Stimulated activated effector memory CD8-positive, alpha-beta T cell treated with anti-CD3 and anti-CD28 coated beads, Interleukin-12 subunit alpha, Interleukin-12 subunit beta, amount 100 ng/mL, for 72 hours (primary cell): Measurements from ENCODE around the gene SRC.

Experiments
- ATAC-seq: fragments of 150-1000 bp; cut with Tn5 transposase; 2 replicates; pipeline ENCODE4 v1.10.0; 2021
- DNase-seq, 2 donors: peaks; one replicate each; pipeline ENCODE4 v3.0.0; 2021 to 2022; ENCODE audit warnings: low spot score in 2 of 2
- H3K27ac Mint-ChIP-seq: one replicate; pipeline ENCODE4 v1.8.0; 2022; ENCODE audit warnings: mild to moderate bottlenecking, mixed read lengths
- H3K36me3 Mint-ChIP-seq: one replicate; pipeline ENCODE4 v1.8.0; 2022; ENCODE audit warnings: mild to moderate bottlenecking, mixed read lengths
- H3K4me1 Mint-ChIP-seq: one replicate; pipeline ENCODE4 v1.8.0; 2022; ENCODE audit warnings: mixed read lengths
- H3K4me3 Mint-ChIP-seq: one replicate; pipeline ENCODE4 v1.8.0; 2022; ENCODE audit warnings: mild to moderate bottlenecking, mixed read lengths
- H3K9me3 Mint-ChIP-seq: one replicate; pipeline ENCODE4 v1.8.0; 2022; ENCODE audit warnings: mixed read lengths

Gene SRC

GRCh38 chr20:37417617-37418467 is 71.9 kb downstream of the SRC start:
- DNase-seq = no peak
- ATAC-seq = no peak
- H3K4me3 Mint-ChIP-seq = no peak overlapping the region
- H3K27ac Mint-ChIP-seq = no peak overlapping the region
- no peaks in the 10 kb centered on the region for H3K36me3 Mint-ChIP-seq
- no peaks in the 10 kb centered on the region for H3K4me1 Mint-ChIP-seq
- no peaks in the 10 kb centered on the region for H3K9me3 Mint-ChIP-seq

GRCh38 chr20:37418591-37419109 is 72.7 kb downstream of the SRC start:
- Mint-ChIP-seq H3K4me3 (no peak overlapping the region), H3K27ac (no peak overlapping the region), H3K36me3 (no peaks in the 10 kb centered on the region), H3K4me1 (no peaks in the 10 kb centered on the region), H3K9me3 (no peaks in the 10 kb centered on the region)
- ATAC-seq = no peak
- DNase-seq = no peak

- DNase-seq (no peak), ATAC-seq (no peak)
- Mint-ChIP-seq H3K27ac (no peak overlapping the region), H3K4me1 (no peaks in the 10 kb centered on the region), H3K36me3 (no peaks in the 10 kb centered on the region), H3K4me3 (no peak overlapping the region), H3K9me3 (no peaks in the 10 kb centered on the region)
Observed at GRCh38 chr20:37419307-37419706, 73.4 kb downstream of the SRC start.

- no peak for ATAC-seq
- no peak for DNase-seq
- no peak overlapping the region for H3K27ac Mint-ChIP-seq
- H3K36me3 Mint-ChIP-seq = no peaks in the 10 kb centered on the region
- H3K9me3 Mint-ChIP-seq = no peaks in the 10 kb centered on the region
- no peaks in the 10 kb centered on the region for H3K4me1 Mint-ChIP-seq
- H3K4me3 Mint-ChIP-seq = no peak overlapping the region
Observed at GRCh38 chr20:37419774-37420542, 74.0 kb downstream of the SRC start.

GRCh38 chr20:37420610-37421009 is 74.7 kb downstream of the SRC start:
- Mint-ChIP-seq H3K4me1 (no peaks in the 10 kb centered on the region), H3K9me3 (no peaks in the 10 kb centered on the region), H3K36me3 (no peaks in the 10 kb centered on the region), H3K4me3 (no peak overlapping the region), H3K27ac (no peak overlapping the region)
- no peak for ATAC-seq
- DNase-seq = no peak

- ATAC-seq (no peak), DNase-seq (no peak)
- Mint-ChIP-seq H3K9me3 (no peaks in the 10 kb centered on the region), H3K27ac (no peak overlapping the region), H3K36me3 (no peaks in the 10 kb centered on the region), H3K4me3 (no peak overlapping the region), H3K4me1 (no peaks in the 10 kb centered on the region)
Observed at GRCh38 chr20:37421060-37421905, 75.3 kb downstream of the SRC start.

- Mint-ChIP-seq H3K4me1 (no peaks in the 10 kb centered on the region), H3K27ac (no peak overlapping the region), H3K36me3 (no peaks in the 10 kb centered on the region), H3K9me3 (no peaks in the 10 kb centered on the region), H3K4me3 (no peak overlapping the region)
- DNase-seq (no peak), ATAC-seq (no peak)
Observed at GRCh38 chr20:37421988-37422387, 76.0 kb downstream of the SRC start.

- H3K4me3 Mint-ChIP-seq = no peak overlapping the region
- no peaks in the 10 kb centered on the region for H3K36me3 Mint-ChIP-seq
- no peaks in the 10 kb centered on the region for H3K9me3 Mint-ChIP-seq
- H3K27ac Mint-ChIP-seq = no peak overlapping the region
- DNase-seq (no peak), ATAC-seq (no peak)
- H3K4me1 Mint-ChIP-seq = no peaks in the 10 kb centered on the region
Observed at GRCh38 chr20:37422791-37423286, 76.9 kb downstream of the SRC start.

- Mint-ChIP-seq H3K9me3 (no peaks in the 10 kb centered on the region), H3K36me3 (no peaks in the 10 kb centered on the region), H3K4me1 (no peaks in the 10 kb centered on the region), H3K4me3 (no peak overlapping the region), H3K27ac (no peak overlapping the region)
- ATAC-seq (no peak), DNase-seq (no peak)
Observed at GRCh38 chr20:37423545-37423944, 77.6 kb downstream of the SRC start.

GRCh38 chr20:37424062-37424851 is 78.3 kb downstream of the SRC start:
- H3K9me3 Mint-ChIP-seq = no peaks in the 10 kb centered on the region
- ATAC-seq (no peak), DNase-seq (no peak)
- no peaks in the 10 kb centered on the region for H3K36me3 Mint-ChIP-seq
- no peak overlapping the region for H3K4me3 Mint-ChIP-seq
- H3K4me1 Mint-ChIP-seq = no peaks in the 10 kb centered on the region
- no peak overlapping the region for H3K27ac Mint-ChIP-seq

GRCh38 chr20:37425103-37425625 is 79.2 kb downstream of the SRC start:
- Mint-ChIP-seq H3K9me3 (no peaks in the 10 kb centered on the region), H3K4me3 (no peak overlapping the region), H3K27ac (no peak overlapping the region), H3K36me3 (no peaks in the 10 kb centered on the region), H3K4me1 (no peaks in the 10 kb centered on the region)
- no peak for DNase-seq
- no peak for ATAC-seq

- Mint-ChIP-seq H3K4me3 (no peak overlapping the region), H3K36me3 (no peaks in the 10 kb centered on the region), H3K27ac (no peak overlapping the region), H3K4me1 (no peaks in the 10 kb centered on the region), H3K9me3 (no peaks in the 10 kb centered on the region)
- DNase-seq (no peak), ATAC-seq (no peak)
Observed at GRCh38 chr20:37426106-37426505, 80.2 kb downstream of the SRC start.

- DNase-seq (no peak), ATAC-seq (no peak)
- H3K4me3 Mint-ChIP-seq = no peak overlapping the region
- H3K27ac Mint-ChIP-seq = no peak overlapping the region
- H3K4me1 Mint-ChIP-seq = no peaks in the 10 kb centered on the region
- H3K9me3 Mint-ChIP-seq = no peaks in the 10 kb centered on the region
- no peaks in the 10 kb centered on the region for H3K36me3 Mint-ChIP-seq
Observed at GRCh38 chr20:37426978-37427377, 81.0 kb downstream of the SRC start.

GRCh38 chr20:37430044-37430443 is 84.1 kb downstream of the SRC start:
- ATAC-seq = no peak
- no peak for DNase-seq
- Mint-ChIP-seq H3K27ac (no peak overlapping the region), H3K4me3 (no peak overlapping the region), H3K4me1 (no peaks in the 10 kb centered on the region), H3K9me3 (no peaks in the 10 kb centered on the region), H3K36me3 (no peaks in the 10 kb centered on the region)
